Upper lobe of left lung (tissue), 4 donors: ENCODE measurements around the gene CCZ1B.
"Not testable (repeated sequence)": the region's sequence is repeated elsewhere in the genome, so short reads cannot be mapped to it uniquely, and the experiment has no call there.

ENCODE experiments used
- CTCF ChIP-seq, 6 experiments: fragments of 450-650 bp in 4 of 6; fragments of 200-600 bp in 2 of 6; sonication (generic) in 2 of 6; IDR thresholded peaks; one replicate each; pipeline ENCODE4 v1.5.1; 2016 to 2019; ENCODE audit warnings: antibody characterized with exemption in 6 of 6
- POLR2A ChIP-seq, 4 donors: fragments of 450-650 bp; IDR thresholded peaks; one replicate each; pipeline ENCODE4 v1.5.1; 2016 to 2017; ENCODE audit warnings: antibody characterized with exemption in 4 of 4, mild to moderate bottlenecking in 2 of 4

- not testable (repeated sequence) for TF ChIP-seq POLR2A, CTCF (IDR thresholded peaks at IDR 0.05)
These were observed 18.6 kb downstream of the CCZ1B start for GRCh38 chr7:6807393-6807918.
